Measurements from ENCODE around the gene RAD21L1.
A peak's percentile ranks its signal among the peaks of the same experiment; 100 is the strongest.
"Not testable (repeated sequence)": the region's sequence is repeated elsewhere in the genome, so short reads cannot be mapped to it uniquely, and the experiment has no call there.

RAD21L1 gene

DNA sequence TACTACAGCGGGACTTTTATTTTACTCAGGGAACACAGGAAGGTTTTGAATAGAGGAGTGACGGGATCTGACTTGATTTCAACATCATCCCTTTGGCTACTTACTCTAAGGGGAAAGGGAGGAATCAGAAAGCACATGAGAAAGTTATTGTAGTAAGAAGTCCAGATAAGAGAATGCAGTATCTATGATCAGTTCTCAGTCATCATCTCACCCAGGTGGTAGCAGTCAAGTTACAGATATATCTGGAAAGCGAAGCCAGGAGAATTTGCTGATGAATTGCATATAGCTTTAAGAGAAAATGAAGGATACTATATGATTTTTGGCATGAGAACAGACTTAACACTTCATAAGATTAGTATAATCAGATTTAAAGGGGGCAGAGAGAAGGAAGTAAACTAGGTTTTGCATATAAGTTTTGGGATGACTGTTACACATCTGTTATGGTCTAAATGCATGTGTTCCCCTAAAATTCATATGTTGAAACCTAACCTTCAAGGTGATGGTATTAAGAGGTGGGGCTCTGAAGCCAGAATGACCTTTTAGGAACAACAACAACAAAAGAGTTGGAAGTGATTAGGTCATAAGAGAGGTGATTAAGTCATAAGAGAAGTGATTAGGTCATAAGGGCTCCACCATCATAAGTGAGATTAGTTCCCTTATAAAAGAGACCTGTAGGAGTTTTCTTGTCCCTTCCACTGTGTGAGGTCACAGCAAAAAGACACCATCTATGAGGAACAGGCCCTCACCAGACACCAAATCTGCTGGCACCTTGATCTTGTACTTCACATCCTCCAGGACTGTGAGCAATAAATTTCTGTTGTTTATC is 6.7 kb downstream of the RAD21L1 start:
- DNase-seq, result no peak

- no peak for DNase-seq
Measured at GRCh38 chr20:1240549-1240948, 14.7 kb downstream of the RAD21L1 start.

- DNase-seq, result no peak
Measured at GRCh38 chr20:1241456-1241855, 15.6 kb downstream of the RAD21L1 start.

- no peak for DNase-seq
Measured at GRCh38 chr20:1242099-1242498, 16.3 kb downstream of the RAD21L1 start.

GRCh38 chr20:1242530-1242929 is 16.7 kb downstream of the RAD21L1 start:
- no peak for DNase-seq

GRCh38 chr20:1245578-1245977 is 19.7 kb downstream of the RAD21L1 start:
- no peak for DNase-seq

- DNase-seq, result no peak
Measured at GRCh38 chr20:1247689-1248088, 21.8 kb downstream of the RAD21L1 start.

DNA sequence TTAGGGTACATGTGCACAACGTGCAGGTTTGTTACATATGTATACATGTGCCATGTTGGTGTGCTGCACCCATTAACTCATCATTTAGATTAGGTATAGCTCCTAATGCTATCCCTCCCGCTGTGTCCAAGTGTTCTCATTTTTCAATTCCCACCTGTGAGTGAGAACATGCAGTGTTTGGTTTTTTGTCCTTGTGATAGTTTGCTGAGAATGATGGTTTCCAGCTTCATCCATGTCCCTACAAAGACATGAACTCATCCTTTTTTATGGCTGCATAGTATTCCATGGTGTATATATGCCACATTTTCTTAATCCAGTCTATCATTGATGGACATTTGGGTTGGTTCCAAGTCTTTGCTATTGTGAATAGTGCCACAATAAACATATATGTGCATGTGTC is 24.4 kb downstream of the RAD21L1 start:
- DNase-seq, result not testable (repeated sequence)

DNA sequence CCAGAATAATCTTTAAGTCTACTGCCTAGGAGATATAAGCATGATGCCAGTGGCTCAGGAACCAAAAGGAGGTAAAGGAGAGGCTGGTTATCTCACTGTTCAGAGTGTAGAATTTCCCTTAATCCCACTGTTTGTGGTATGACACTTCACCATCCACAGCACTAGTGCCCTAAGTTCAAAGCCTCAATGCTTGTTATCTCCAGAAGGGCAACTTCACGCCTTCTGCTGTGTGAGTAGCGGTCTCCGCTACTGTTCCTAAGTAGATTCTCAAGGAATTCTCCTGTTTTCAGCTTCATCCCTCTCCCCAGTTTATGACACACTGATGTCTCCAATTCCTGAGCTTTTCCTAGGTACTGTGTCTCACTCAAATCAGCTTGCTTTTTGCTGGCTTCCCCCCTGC is 26.6 kb downstream of the RAD21L1 start:
- no peak for DNase-seq

- DNase-seq, result no peak
Measured at GRCh38 chr20:1254254-1254653, 28.4 kb downstream of the RAD21L1 start.

GRCh38 chr20:1255675-1256074 is 29.8 kb downstream of the RAD21L1 start:
- DNase-seq, result no peak

- DNase-seq, result no peak
Measured at GRCh38 chr20:1263853-1264252, 38.0 kb downstream of the RAD21L1 start.

DNA sequence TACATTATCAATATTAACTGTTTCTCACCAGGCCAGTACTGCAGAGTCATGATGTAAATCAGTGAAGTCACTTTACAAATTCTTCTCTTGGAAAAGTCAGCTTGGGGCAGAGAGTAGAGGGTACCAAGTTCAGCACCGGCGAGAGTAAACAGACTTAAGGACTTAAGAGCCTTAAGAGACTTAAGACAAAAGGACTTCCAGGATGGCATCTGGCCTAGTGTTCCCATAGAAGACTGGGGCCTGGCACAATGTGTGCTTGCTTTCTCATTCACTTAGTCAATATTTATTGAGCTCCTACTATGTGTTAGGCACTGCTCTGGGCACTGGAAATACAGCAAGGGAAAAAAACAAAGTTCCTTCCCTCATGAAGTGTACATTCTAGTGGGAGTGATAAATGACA is 38.9 kb downstream of the RAD21L1 start:
- DNase-seq, result no peak

DNA sequence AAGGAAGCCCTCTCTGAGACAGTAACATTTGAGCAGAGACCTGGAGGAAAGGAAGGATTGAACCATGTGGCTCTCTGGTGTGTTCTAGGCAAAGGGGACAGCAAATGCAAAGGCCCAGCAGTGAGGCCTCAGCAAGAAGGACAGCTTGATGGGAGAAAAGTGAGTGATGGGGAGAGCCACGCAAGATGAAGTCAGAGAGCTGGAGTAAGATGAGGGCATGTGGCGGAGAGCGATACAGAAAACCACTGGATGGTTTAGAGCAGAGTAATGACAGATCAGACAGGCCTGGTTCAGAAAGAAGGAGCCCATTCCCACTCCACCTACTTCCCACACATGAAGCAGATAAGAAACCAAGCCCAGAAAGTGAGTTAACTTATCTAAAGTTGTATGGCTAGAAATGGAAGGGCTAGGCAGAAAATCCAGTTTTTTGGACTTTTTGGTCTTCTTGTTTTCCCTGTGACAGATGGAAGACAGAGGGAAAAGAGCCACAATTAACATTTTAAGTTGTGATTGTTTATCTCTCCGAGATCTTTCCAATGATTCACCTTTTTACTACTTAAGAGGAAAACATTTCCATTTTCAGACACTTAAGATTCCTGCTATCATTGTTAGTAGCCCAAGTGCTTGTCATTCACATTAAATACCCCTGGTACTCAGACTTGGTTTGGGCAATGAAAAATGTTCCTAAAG is 39.5 kb downstream of the RAD21L1 start:
- no peak for DNase-seq

- no peak for DNase-seq
Measured at GRCh38 chr20:1265916-1266166, 40.0 kb downstream of the RAD21L1 start.

GRCh38 chr20:1266167-1266973 is 40.5 kb downstream of the RAD21L1 start, which contains the start of gene SNPH:
Gene SNPH (plus strand): TSS chr20:1266294. CDS start chr20:1296240, 29,946 bp downstream.
- peak; percentile 84 for DNase-seq

DNA sequence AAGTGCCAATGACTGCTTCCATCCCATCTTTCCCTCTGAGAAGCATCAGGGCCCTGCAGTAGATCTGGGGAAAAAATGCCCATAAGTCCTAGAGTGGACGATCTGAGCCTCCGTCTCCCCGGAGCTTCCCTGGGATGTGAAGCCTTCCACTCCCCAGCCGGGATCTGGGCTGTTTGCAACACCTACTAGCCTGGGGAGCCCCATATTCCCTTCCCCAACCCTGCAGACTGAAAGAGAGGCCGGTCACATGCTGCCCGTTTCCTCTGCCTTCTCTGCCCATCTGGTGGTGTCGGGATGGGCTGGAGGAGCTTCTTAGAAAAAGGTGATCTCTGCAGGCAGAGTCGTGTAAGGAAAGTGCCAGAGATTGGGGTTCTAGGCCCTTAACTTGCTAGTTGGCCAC is 41.3 kb downstream of the RAD21L1 start:
- no peak for DNase-seq

DNA sequence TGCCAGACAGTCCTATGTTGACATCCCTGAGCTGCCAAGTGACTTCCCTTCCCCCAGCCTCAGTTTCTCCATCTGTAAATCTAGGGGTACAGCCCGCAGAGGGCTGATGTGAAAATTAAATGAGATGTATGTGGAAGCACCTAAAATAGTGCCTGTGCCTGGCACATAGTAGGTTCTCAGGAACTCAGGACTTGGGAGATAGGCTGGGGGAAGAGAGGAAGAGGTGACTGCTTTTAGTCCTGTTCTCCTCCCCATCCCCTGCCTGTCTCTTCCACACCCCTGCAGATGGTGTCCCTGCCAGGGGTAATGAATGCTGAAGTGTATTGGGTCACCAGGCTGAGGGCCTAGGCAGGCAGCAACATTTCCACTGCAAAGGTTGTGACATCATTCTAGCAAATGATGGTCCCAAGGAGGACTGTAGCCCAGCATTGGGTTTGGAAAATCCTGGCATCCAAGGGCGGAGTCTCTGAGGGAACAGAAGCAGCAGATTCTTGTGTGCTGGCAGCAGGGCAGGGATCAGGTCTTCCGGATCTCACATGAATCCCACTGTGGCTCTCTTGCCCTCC is 42.0 kb downstream of the RAD21L1 start:
- no peak for DNase-seq

- no peak for DNase-seq
Measured at GRCh38 chr20:1269235-1269634, 43.4 kb downstream of the RAD21L1 start.

DNA sequence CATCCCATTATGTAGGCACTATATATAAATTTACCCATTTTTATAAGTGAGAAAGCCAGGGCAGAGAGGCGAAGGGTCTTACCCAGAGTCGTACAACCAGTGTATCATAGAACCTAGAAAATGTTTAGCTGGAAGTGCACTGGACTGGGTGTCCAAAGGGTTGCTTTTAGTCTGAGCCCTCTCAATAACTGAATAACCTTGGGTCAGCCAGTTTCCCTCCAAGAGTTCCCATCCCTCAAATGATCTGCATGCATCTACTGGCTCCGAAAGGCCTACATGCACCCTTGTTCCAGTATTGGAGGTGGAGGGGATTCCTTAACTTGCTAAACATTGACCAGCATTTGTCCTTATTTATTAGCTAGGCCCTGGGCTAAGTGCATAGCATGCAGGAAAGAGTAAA is 44.0 kb downstream of the RAD21L1 start:
- DNase-seq, result no peak

DNA sequence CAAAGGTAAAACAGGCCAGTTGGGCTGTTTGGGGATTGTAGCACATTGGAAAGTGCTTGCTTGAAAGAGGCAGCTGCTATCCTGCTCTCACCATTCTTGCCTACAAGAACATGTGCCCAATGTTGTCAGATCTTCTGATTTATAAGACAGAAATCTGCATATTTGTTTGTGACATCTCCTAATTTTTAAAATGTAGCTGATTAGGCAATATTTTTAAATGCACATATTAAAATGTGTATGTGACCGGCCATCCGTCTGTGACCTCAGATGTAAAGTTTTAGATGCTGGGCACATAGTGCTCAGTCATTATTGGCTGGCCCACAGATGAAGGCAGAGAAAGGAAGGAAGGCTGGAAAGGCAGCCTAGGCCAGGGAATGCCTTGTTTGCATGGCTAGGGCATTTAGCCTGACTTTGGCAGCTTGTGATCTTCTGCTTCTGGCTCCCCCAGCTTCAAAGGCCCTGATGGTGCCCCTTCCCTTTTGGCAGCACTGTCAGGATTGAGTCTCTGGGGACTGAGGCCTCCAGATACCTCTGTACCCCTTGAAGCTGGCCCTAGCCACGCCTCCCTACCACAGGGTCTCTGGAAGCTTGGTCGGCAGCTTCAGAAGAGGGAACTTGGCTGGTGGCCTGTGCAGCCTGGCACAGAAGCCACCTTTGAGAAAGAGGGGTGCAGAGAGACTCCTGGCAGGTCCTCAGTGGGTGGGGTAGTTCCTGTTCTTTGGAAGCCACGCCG is 46.7 kb downstream of the RAD21L1 start:
- DNase-seq, result no peak

GRCh38 chr20:1273366-1273765 is 47.5 kb downstream of the RAD21L1 start:
- no peak for DNase-seq
